ENCODE measurements around the gene HOXB9. TPM values are rescaled to one million over a fixed set of nuclear protein-coding genes. Genes with fewer than 3 reads are reported as not detected.
A peak's percentile ranks its signal among the peaks of the same experiment; 100 is the strongest.

The HOXB9 gene
- total and polyA plus RNA-seq, 8 donors = 0.25 TPM; not detected in 7

- FAIRE-seq = no peak
Observed at GRCh38 chr17:48577330-48577945, 48.7 kb downstream of the HOXB9 start.

GRCh38 chr17:48576479-48577309 lies 49.5 kb downstream of the HOXB9 start:
- Histone ChIP-seq H3K27ac (peak overlapping the region in 2 of 4 donors; percentile 23 to 27), H3K27me3 (peaks cover 0 to 63% (median 9%) of the 10 kb centered on the region in 4 donors), H3K9me3 (no peaks in the 10 kb centered on the region), H3K4me3 (peak overlapping the region in 1 of 4 donors; percentile 42), H3K4me1 (no peaks in the 10 kb centered on the region), H3K36me3 (no peaks in the 10 kb centered on the region)
- FAIRE-seq (no peak), ATAC-seq (peak in 1 of 4 donors; percentile 35), DNase-seq (no peak)
- intact Hi-C loops (cut with DNase I) = no loop called here
- 5 to 8% methylated on average over 39 to 43 of the region's 43 CpGs for WGBS, 2 donors
- TF ChIP-seq CTCF (IDR thresholded peaks at IDR 0.05) = no peak

More at GRCh38 chr17:48577330-48577945, 48.7 kb downstream of the HOXB9 start:
- DNase-seq (no peak), ATAC-seq (no peak)
- WGBS, 2 donors = 3 to 4% methylated on average over 15 to 19 of the region's 19 CpGs
- TF ChIP-seq CTCF (IDR thresholded peaks at IDR 0.05) = no peak
- Histone ChIP-seq H3K27me3 (peaks cover 0 to 71% (median 9%) of the 10 kb centered on the region in 4 donors), H3K4me1 (peaks cover 0 to 6% (median 4%) of the 10 kb centered on the region in 3 donors), H3K36me3 (no peaks in the 10 kb centered on the region), H3K4me3 (peak overlapping the region in 2 of 4 donors; percentile 22 to 42), H3K27ac (peak overlapping the region in 2 of 4 donors; percentile 41 to 63), H3K9me3 (no peaks in the 10 kb centered on the region)
- intact Hi-C loops (cut with DNase I) = no loop called here

GRCh38 chr17:48575673-48576478 lies 50.3 kb downstream of the HOXB9 start:
- Histone ChIP-seq H3K4me1 (no peaks in the 10 kb centered on the region), H3K4me3 (peak overlapping the region in 1 of 4 donors; percentile 42), H3K9me3 (no peaks in the 10 kb centered on the region), H3K36me3 (no peaks in the 10 kb centered on the region), H3K27me3 (peaks cover 0 to 55% (median 8%) of the 10 kb centered on the region in 4 donors), H3K27ac (peak overlapping the region in 1 of 4 donors; percentile 27)
- intact Hi-C loops (cut with DNase I) = no loop called here
- TF ChIP-seq CTCF (IDR thresholded peaks at IDR 0.05) = no peak
- FAIRE-seq (no peak), ATAC-seq (no peak), DNase-seq (no peak)
- WGBS, 2 donors = 8 to 12% methylated on average over 22 of the region's 22 CpGs

- no peak for DNase-seq
- intact Hi-C loops (cut with DNase I) = no loop called here
- ATAC-seq = no peak
- WGBS, 2 donors = 11% methylated on average over 7 of the region's 7 CpGs
- FAIRE-seq = no peak
- no peaks in the 10 kb centered on the region for H3K4me1 ChIP-seq
- no peak overlapping the region for H3K4me3 ChIP-seq
- no peak for TF ChIP-seq CTCF (IDR thresholded peaks at IDR 0.05)
- H3K9me3 ChIP-seq = no peaks in the 10 kb centered on the region
- no peak overlapping the region for H3K27ac ChIP-seq
- peaks cover 0 to 54% (median 4%) of the 10 kb centered on the region in 4 donors for H3K27me3 ChIP-seq
- no peaks in the 10 kb centered on the region for H3K36me3 ChIP-seq
Observed at GRCh38 chr17:48575066-48575582, 51.0 kb downstream of the HOXB9 start.

Data from pancreas (tissue), 10 donors.